MCF 10A (cell line): ENCODE results near the gene DNAH6. TPM values are rescaled to one million over a fixed set of nuclear protein-coding genes. Genes with fewer than 3 reads are reported as not detected.

Source experiments
- BruUV-seq: library from RNA; stranded (reverse); fragments of 400-500 nt; replicated peaks from 2 replicates; lab custom pipeline; 2021; lab: Mats Ljungman, UMichigan
- CTCF ChIA-PET: fragments of 300-600 bp; sonication (Branson Sonifier 250); formaldehyde crosslinking; extraction: SDS; loops from one replicate; lab custom pipeline; 2021; ENCODE audit warnings: antibody characterized with exemption, inconsistent platforms; lab: Yijun Ruan, JAX
- POLR2A ChIA-PET: fragments of 300-600, 350-650 bp; sonication (Branson Sonifier 250); formaldehyde crosslinking; extraction: SDS; loops from one replicate; lab custom pipeline; 2020; ENCODE audit warnings: antibody characterized with exemption, inconsistent platforms; lab: Yijun Ruan, JAX
- DNase-seq: peaks from one replicate; pipeline ENCODE4 v3.0.0-alpha.2; 2018; ENCODE audit not compliant: unreplicated experiment
- H3K27ac Mint-ChIP-seq: one replicate; pipeline ENCODE4 v1.8.0; 2022; ENCODE audit warnings: mild to moderate bottlenecking, low read depth, mixed read lengths; ENCODE audit not compliant: unreplicated experiment
- H3K27me3 Mint-ChIP-seq: one replicate; pipeline ENCODE4 v1.8.0; 2022; ENCODE audit warnings: mixed read lengths; ENCODE audit not compliant: insufficient read depth, unreplicated experiment
- H3K36me3 Mint-ChIP-seq: one replicate; pipeline ENCODE4 v1.8.0; 2022; ENCODE audit warnings: mild to moderate bottlenecking, moderate library complexity, mixed read lengths; ENCODE audit not compliant: insufficient read depth, unreplicated experiment
- H3K4me1 Mint-ChIP-seq: one replicate; pipeline ENCODE4 v1.8.0; 2022; ENCODE audit warnings: mixed read lengths; ENCODE audit not compliant: insufficient read depth, unreplicated experiment
- H3K4me3 Mint-ChIP-seq: one replicate; pipeline ENCODE4 v1.8.0; 2022; ENCODE audit warnings: mild to moderate bottlenecking, moderate library complexity, mixed read lengths; ENCODE audit not compliant: unreplicated experiment
- H3K9me3 Mint-ChIP-seq: one replicate; pipeline ENCODE4 v1.8.0; 2022; ENCODE audit warnings: mixed read lengths; ENCODE audit not compliant: unreplicated experiment
- intact Hi-C: fragments of 100-400 bp; cut with micrococcal nuclease; formaldehyde crosslinking; loops from 2 replicates; pipeline ENCODE4 v1.14.1; 2022
- total RNA-seq: library from RNA; stranded (reverse); gene quantifications from 2 replicates; pipeline ENCODE4 v1.2.3, GENCODE V29; 2022
- TF ChIP-seq, protein P1 (sequence below): fragments of 200-600 bp; IDR thresholded peaks from one replicate; pipeline ENCODE4 v1.8.0; 2022; ENCODE audit warnings: antibody characterized with exemption, mild to moderate bottlenecking; ENCODE audit not compliant: unreplicated experiment

The DNAH6 gene
- total RNA-seq, 1 experiment from 2014 or later, result 0.14 TPM

GRCh38 chr2:84805250-84805958 is 289.1 kb downstream of the DNAH6 start:
- no TSS peak for BruUV-seq
- intact Hi-C loops, result no loop called here
- Mint-ChIP-seq H3K4me3 (no peak overlapping the region), H3K4me1 (peaks cover 26% of the 10 kb centered on the region), H3K36me3 (no peaks in the 10 kb centered on the region), H3K9me3 (no peaks in the 10 kb centered on the region), H3K27ac (no peak overlapping the region), H3K27me3 (no peaks in the 10 kb centered on the region)
- ChIA-PET POLR2A (no interaction called here), CTCF (interaction anchor here (0.7 kb wide), 1 partner anchor 56 kb away, joined by 3 read pairs; no protein-coding TSS in a partner anchor)
- TF ChIP-seq, protein P1, sequence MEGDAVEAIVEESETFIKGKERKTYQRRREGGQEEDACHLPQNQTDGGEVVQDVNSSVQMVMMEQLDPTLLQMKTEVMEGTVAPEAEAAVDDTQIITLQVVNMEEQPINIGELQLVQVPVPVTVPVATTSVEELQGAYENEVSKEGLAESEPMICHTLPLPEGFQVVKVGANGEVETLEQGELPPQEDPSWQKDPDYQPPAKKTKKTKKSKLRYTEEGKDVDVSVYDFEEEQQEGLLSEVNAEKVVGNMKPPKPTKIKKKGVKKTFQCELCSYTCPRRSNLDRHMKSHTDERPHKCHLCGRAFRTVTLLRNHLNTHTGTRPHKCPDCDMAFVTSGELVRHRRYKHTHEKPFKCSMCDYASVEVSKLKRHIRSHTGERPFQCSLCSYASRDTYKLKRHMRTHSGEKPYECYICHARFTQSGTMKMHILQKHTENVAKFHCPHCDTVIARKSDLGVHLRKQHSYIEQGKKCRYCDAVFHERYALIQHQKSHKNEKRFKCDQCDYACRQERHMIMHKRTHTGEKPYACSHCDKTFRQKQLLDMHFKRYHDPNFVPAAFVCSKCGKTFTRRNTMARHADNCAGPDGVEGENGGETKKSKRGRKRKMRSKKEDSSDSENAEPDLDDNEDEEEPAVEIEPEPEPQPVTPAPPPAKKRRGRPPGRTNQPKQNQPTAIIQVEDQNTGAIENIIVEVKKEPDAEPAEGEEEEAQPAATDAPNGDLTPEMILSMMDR, result no peak
- DNase-seq, result peak; percentile 29

DNA sequence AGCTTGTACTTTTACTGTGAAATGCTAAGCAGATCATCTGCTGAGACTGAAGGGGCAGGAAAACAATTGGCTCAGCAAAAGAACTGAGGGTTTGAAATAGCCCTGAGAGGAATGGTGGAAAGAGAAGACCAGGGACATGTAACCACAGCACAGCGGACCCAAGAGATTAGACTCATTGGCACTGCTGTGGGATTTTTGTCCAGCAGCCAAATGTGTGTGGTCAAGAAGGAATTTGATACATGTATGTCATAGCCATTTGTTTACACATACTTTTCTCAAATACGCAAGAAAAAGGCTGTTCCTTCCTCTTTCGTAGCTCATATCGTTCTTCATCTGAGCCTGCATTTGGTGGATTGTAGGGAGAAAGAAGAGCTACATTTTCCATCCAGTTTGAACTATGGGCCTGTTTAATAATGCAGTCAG is 290.8 kb downstream of the DNAH6 start:
- peak; percentile 95 for DNase-seq
- Mint-ChIP-seq H3K27ac (peak overlapping the region; percentile 90), H3K27me3 (no peaks in the 10 kb centered on the region), H3K4me1 (peaks cover 26% of the 10 kb centered on the region), H3K36me3 (no peaks in the 10 kb centered on the region), H3K4me3 (peak overlapping the region; percentile 24), H3K9me3 (no peaks in the 10 kb centered on the region)
- POLR2A ChIA-PET, result interaction anchor here (0.6 to 1.9 kb wide), 6 partner anchors 27 to 119 kb away, joined by 3 to 4 read pairs (median 3); partner anchors contain the start of gene TMSB10
- BruUV-seq, result no TSS peak
- CTCF ChIA-PET, result no interaction called here
- intact Hi-C loops, result no loop called here
- TF ChIP-seq, protein P1, result no peak

DNA sequence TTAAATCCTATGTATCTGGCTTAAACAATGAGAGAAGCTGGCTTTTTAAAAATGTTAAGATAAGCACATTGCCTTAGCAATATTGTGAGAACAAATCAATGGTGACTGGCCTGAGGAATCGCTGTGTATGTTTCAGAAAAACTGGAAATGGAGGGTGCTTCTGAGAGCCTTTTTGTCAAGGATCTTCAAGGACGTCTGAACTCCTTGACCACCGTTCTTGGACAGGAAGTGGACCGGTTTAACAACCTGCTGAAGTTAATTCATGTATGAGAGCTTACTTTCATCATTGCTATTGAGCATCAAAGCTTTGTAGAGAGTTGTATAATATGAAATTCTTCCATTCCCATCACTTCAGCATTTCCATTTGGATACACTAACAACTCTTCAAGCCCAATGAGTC is 292.0 kb downstream of the DNAH6 start:
- Mint-ChIP-seq H3K4me3 (no peak overlapping the region), H3K36me3 (no peaks in the 10 kb centered on the region), H3K4me1 (peaks cover 26% of the 10 kb centered on the region), H3K27ac (peak overlapping the region; percentile 90), H3K27me3 (no peaks in the 10 kb centered on the region), H3K9me3 (no peaks in the 10 kb centered on the region)
- TF ChIP-seq, protein P1, result no peak
- DNase-seq, result no peak
- intact Hi-C loops, result no loop called here
- POLR2A ChIA-PET, result interaction anchor here (1.9 kb wide), 1 partner anchor 25 kb away, joined by 4 read pairs; no protein-coding TSS in a partner anchor
- CTCF ChIA-PET, result interaction anchor here (0.7 kb wide), 1 partner anchor 993 kb away, joined by 5 read pairs; no protein-coding TSS in a partner anchor
- BruUV-seq, result no TSS peak

DNA sequence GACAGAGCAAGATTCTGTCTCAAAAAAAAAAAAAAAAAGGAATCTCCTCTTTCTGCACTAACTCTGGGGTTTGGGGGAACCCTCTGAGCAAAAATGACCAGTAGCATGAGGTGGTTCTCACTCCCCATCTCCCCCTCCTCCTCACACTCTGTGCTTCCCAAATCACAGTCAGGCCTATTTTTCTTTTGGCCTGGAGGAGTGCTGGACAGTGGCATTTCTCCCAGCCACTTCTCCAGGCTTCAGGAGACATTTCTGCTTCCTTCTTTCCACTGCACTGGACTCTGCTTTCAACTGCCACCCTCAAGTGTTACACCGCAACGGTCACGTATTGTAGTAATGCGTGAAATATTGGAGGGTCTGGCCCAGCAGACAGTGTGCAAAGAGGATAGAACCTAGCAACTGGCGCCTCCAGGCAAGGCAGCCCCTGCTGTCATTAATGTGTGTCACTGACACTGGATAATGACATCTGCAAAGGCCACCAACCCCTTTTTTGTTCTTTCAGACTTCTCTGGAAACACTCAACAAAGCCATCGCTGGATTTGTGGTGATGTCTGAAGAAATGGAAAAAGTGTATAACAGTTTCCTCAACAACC is 295.6 kb downstream of the DNAH6 start:
- Mint-ChIP-seq H3K36me3 (no peaks in the 10 kb centered on the region), H3K4me1 (peaks cover 12% of the 10 kb centered on the region), H3K9me3 (no peaks in the 10 kb centered on the region), H3K4me3 (no peak overlapping the region), H3K27me3 (no peaks in the 10 kb centered on the region), H3K27ac (no peak overlapping the region)
- TF ChIP-seq, protein P1, result no peak
- ChIA-PET CTCF (interaction anchor here (0.6 kb wide), 1 partner anchor 103 kb away, joined by 4 read pairs; no protein-coding TSS in a partner anchor), POLR2A (no interaction called here)
- BruUV-seq, result no TSS peak
- intact Hi-C loops, result no loop called here
- DNase-seq, result no peak
